Measurements from ENCODE around the gene LY86. TPM values are rescaled to one million over a fixed set of nuclear protein-coding genes. Genes with fewer than 3 reads are reported as not detected.

Gene LY86
- total and polyA plus RNA-seq, 9 of the 15 experiments (the other 6 are each of a cell fraction or from before 2014, with no cell fraction given): 0.08 to 0.20 TPM; not detected in 7

DNA sequence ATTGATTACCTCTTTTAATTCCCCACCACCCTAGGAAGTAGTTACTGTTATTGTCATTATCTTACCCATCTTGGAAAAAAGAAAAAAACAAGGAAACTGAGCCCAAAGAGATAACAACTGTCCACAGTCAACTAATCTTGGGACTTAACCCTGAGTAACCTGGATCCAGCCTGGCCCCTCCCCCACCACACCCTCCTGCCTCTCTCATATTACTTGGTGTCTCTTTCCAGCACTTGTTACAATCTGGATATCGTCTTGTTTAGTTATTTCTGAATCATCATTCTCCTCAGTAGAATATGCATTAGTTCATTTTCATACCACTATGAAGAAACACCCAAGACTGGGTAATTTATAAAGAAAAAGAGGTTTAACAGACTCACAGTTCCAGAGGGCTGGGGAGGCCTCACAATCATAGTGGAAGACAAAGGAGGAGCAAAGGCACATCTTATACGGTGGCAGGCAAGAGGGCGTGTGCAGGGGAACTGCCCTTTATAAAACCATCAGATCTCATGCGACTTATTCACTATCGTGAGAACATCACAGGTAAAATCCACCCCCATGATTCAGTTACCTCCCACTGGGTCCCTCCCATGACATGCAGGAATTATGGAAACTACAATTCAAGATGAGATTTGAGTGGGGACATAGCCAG is 60.3 kb downstream of the LY86 start (continued):
- TF ChIP-seq, protein P1, sequence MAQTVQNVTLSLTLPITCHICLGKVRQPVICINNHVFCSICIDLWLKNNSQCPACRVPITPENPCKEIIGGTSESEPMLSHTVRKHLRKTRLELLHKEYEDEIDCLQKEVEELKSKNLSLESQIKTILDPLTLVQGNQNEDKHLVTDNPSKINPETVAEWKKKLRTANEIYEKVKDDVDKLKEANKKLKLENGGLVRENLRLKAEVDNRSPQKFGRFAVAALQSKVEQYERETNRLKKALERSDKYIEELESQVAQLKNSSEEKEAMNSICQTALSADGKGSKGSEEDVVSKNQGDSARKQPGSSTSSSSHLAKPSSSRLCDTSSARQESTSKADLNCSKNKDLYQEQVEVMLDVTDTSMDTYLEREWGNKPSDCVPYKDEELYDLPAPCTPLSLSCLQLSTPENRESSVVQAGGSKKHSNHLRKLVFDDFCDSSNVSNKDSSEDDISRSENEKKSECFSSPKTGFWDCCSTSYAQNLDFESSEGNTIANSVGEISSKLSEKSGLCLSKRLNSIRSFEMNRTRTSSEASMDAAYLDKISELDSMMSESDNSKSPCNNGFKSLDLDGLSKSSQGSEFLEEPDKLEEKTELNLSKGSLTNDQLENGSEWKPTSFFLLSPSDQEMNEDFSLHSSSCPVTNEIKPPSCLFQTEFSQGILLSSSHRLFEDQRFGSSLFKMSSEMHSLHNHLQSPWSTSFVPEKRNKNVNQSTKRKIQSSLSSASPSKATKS (CRISPR knock-in tag; IDR thresholded peaks at IDR 0.05): no peak
- TF ChIP-seq ZNF384 (IDR thresholded peaks at IDR 0.05; ENCODE audit: low read depth, low read length): peak; percentile 24; the same call in 1 of the 2 replicates
- TF ChIP-seq EP400 (IDR thresholded peaks at IDR 0.05): no peak
- no peak for TF ChIP-seq ZNF780A (CRISPR knock-in tag; IDR thresholded peaks at IDR 0.05)
- TF ChIP-seq ZNF41 (CRISPR knock-in tag; conservative IDR thresholded peaks at IDR 0.05): no peak
- TF ChIP-seq XRCC3 (IDR thresholded peaks at IDR 0.05): no peak
- TF ChIP-seq, protein P2, sequence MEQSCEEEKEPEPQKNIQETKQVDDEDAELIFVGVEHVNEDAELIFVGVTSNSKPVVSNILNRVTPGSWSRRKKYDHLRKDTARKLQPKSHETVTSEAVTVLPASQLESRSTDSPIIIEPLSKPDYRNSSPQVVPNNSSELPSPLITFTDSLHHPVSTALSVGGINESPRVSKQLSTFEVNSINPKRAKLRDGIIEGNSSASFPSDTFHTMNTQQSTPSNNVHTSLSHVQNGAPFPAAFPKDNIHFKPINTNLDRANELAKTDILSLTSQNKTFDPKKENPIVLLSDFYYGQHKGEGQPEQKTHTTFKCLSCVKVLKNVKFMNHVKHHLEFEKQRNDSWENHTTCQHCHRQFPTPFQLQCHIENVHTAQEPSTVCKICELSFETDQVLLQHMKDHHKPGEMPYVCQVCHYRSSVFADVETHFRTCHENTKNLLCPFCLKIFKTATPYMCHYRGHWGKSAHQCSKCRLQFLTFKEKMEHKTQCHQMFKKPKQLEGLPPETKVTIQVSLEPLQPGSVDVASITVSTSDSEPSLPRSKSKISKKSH (CRISPR knock-in tag; IDR thresholded peaks at IDR 0.05): no peak
- no peak for TF ChIP-seq HDAC6 (IDR thresholded peaks at IDR 0.05; ENCODE audit: low read depth, low read length)
- TF ChIP-seq ZNF431 (CRISPR knock-in tag; IDR thresholded peaks at IDR 0.05): peak; percentile 77; the same call in 1 of the 2 replicates
